GM21526 (cell line): ENCODE data around the gene ATF7IP2.
"Not testable (repeated sequence)": the region's sequence is repeated elsewhere in the genome, so short reads cannot be mapped to it uniquely, and the experiment has no call there.

Experiments used
- ATAC-seq: cut with Tn5 transposase; IDR thresholded peaks from one replicate; pipeline ENCODE4 v1.9.1; 2021; ENCODE audit warnings: moderate library complexity; ENCODE audit not compliant: unreplicated experiment, low FRiP score

ATF7IP2 gene

GRCh38 chr16:10505286-10505685 is 119.4 kb downstream of the ATF7IP2 start:
- not testable (repeated sequence) for ATAC-seq

- ATAC-seq, result peak; percentile 87
Measured at GRCh38 chr16:10509534-10510025, 123.7 kb downstream of the ATF7IP2 start.

GRCh38 chr16:10510279-10510678 is 124.4 kb downstream of the ATF7IP2 start:
- ATAC-seq, result no peak

- ATAC-seq, result no peak
Measured at GRCh38 chr16:10511829-10512228, 126.0 kb downstream of the ATF7IP2 start.

- no peak for ATAC-seq
Measured at GRCh38 chr16:10514369-10515055, 128.7 kb downstream of the ATF7IP2 start.

- ATAC-seq, result no peak
Measured at GRCh38 chr16:10517868-10518267, 132.0 kb downstream of the ATF7IP2 start.

- no peak for ATAC-seq
Measured at GRCh38 chr16:10518479-10519041, 132.7 kb downstream of the ATF7IP2 start.

GRCh38 chr16:10519297-10519696 is 133.4 kb downstream of the ATF7IP2 start:
- ATAC-seq, result no peak

- no peak for ATAC-seq
Measured at GRCh38 chr16:10519929-10520868, 134.3 kb downstream of the ATF7IP2 start.

GRCh38 chr16:10520869-10521578 is 135.2 kb downstream of the ATF7IP2 start:
- ATAC-seq, result no peak

GRCh38 chr16:10521681-10522274 is 135.9 kb downstream of the ATF7IP2 start:
- ATAC-seq, result no peak

GRCh38 chr16:10522966-10523365 is 137.1 kb downstream of the ATF7IP2 start:
- no peak for ATAC-seq

- ATAC-seq, result no peak
Measured at GRCh38 chr16:10525214-10525825, 139.5 kb downstream of the ATF7IP2 start.

GRCh38 chr16:10526962-10527361 is 141.1 kb downstream of the ATF7IP2 start:
- no peak for ATAC-seq

GRCh38 chr16:10528635-10529034 is 142.8 kb downstream of the ATF7IP2 start:
- no peak for ATAC-seq

- ATAC-seq, result no peak
Measured at GRCh38 chr16:10529895-10530669, 144.2 kb downstream of the ATF7IP2 start.

- ATAC-seq, result no peak
Measured at GRCh38 chr16:10530685-10531084, 144.8 kb downstream of the ATF7IP2 start.

- no peak for ATAC-seq
Measured at GRCh38 chr16:10531582-10531981, 145.7 kb downstream of the ATF7IP2 start.
